ENCODE data around the gene LHFPL4. TPM values are rescaled to one million over a fixed set of nuclear protein-coding genes. Genes with fewer than 3 reads are reported as not detected.
"Not testable (repeated sequence)": the region's sequence is repeated elsewhere in the genome, so short reads cannot be mapped to it uniquely, and the experiment has no call there.

LHFPL4 gene
- polyA plus RNA-seq, 1 donor: 1.1 TPM

GRCh38 chr3:9501226-9501625 is 52.4 kb downstream of the LHFPL4 start:
- no peak overlapping the region for H3K4me3 ChIP-seq (ENCODE audit: low read length)
- no peaks in the 10 kb centered on the region for H3K4me1 ChIP-seq (ENCODE audit: control insufficient read depth, insufficient read depth, low read length)
- no peaks in the 10 kb centered on the region for H3K36me3 ChIP-seq (ENCODE audit: control insufficient read depth, insufficient read depth, low read length)
- no peak for DNase-seq
- H3K27ac ChIP-seq (ENCODE audit: low read length): no peak overlapping the region
- peaks cover 41% of the 10 kb centered on the region for H3K27me3 ChIP-seq (ENCODE audit: control insufficient read depth, insufficient read depth, low read length)
- WGBS (ENCODE audit: insufficient coverage, low lambda C conversion rate): 50% methylated on average over 2 of the region's 6 CpGs
- no peaks in the 10 kb centered on the region for H3K9me3 ChIP-seq (ENCODE audit: control insufficient read depth, low read depth, low read length)

- Histone ChIP-seq H3K4me3 (ENCODE audit: low read length) (no peak overlapping the region), H3K27me3 (ENCODE audit: control insufficient read depth, insufficient read depth, low read length) (peaks cover 39% of the 10 kb centered on the region), H3K36me3 (ENCODE audit: control insufficient read depth, insufficient read depth, low read length) (no peaks in the 10 kb centered on the region), H3K4me1 (ENCODE audit: control insufficient read depth, insufficient read depth, low read length) (no peaks in the 10 kb centered on the region), H3K9me3 (ENCODE audit: control insufficient read depth, low read depth, low read length) (no peaks in the 10 kb centered on the region), H3K27ac (ENCODE audit: low read length) (no peak overlapping the region)
- WGBS (ENCODE audit: insufficient coverage, low lambda C conversion rate): 0% methylated on average over 2 of the region's 39 CpGs
- DNase-seq: peak; percentile 41 to 44
These were observed 53.2 kb downstream of the LHFPL4 start for GRCh38 chr3:9500108-9501050.

- H3K9me3 ChIP-seq (ENCODE audit: control insufficient read depth, low read depth, low read length): no peaks in the 10 kb centered on the region
- no peak for DNase-seq
- H3K4me3 ChIP-seq (ENCODE audit: low read length): no peak overlapping the region
- peaks cover 39% of the 10 kb centered on the region for H3K27me3 ChIP-seq (ENCODE audit: control insufficient read depth, insufficient read depth, low read length)
- H3K36me3 ChIP-seq (ENCODE audit: control insufficient read depth, insufficient read depth, low read length): no peaks in the 10 kb centered on the region
- 11% methylated on average over 3 of the region's 19 CpGs for WGBS (ENCODE audit: insufficient coverage, low lambda C conversion rate)
- H3K27ac ChIP-seq (ENCODE audit: low read length): no peak overlapping the region
- H3K4me1 ChIP-seq (ENCODE audit: control insufficient read depth, insufficient read depth, low read length): no peaks in the 10 kb centered on the region
These were observed 54.0 kb downstream of the LHFPL4 start for GRCh38 chr3:9499455-9500107.

- no peak for DNase-seq
- H3K36me3 ChIP-seq (ENCODE audit: control insufficient read depth, insufficient read depth, low read length): no peaks in the 10 kb centered on the region
- H3K9me3 ChIP-seq (ENCODE audit: control insufficient read depth, low read depth, low read length): no peaks in the 10 kb centered on the region
- H3K27ac ChIP-seq (ENCODE audit: low read length): no peak overlapping the region
- no peak overlapping the region for H3K4me3 ChIP-seq (ENCODE audit: low read length)
- H3K4me1 ChIP-seq (ENCODE audit: control insufficient read depth, insufficient read depth, low read length): no peaks in the 10 kb centered on the region
- peaks cover 39% of the 10 kb centered on the region for H3K27me3 ChIP-seq (ENCODE audit: control insufficient read depth, insufficient read depth, low read length)
- no CpG with 5 or more reads among the region's 6 CpGs for WGBS (ENCODE audit: insufficient coverage, low lambda C conversion rate)
These were observed 54.8 kb downstream of the LHFPL4 start for GRCh38 chr3:9498781-9499180.

GRCh38 chr3:9497821-9498565 is 55.6 kb downstream of the LHFPL4 start:
- H3K4me3 ChIP-seq (ENCODE audit: low read length): no peak overlapping the region
- H3K27me3 ChIP-seq (ENCODE audit: control insufficient read depth, insufficient read depth, low read length): peaks cover 39% of the 10 kb centered on the region
- no peak overlapping the region for H3K27ac ChIP-seq (ENCODE audit: low read length)
- H3K4me1 ChIP-seq (ENCODE audit: control insufficient read depth, insufficient read depth, low read length): no peaks in the 10 kb centered on the region
- no peaks in the 10 kb centered on the region for H3K9me3 ChIP-seq (ENCODE audit: control insufficient read depth, low read depth, low read length)
- DNase-seq: no peak
- no CpG with 5 or more reads among the region's 8 CpGs for WGBS (ENCODE audit: insufficient coverage, low lambda C conversion rate)
- no peaks in the 10 kb centered on the region for H3K36me3 ChIP-seq (ENCODE audit: control insufficient read depth, insufficient read depth, low read length)

- Histone ChIP-seq H3K9me3 (ENCODE audit: control insufficient read depth, low read depth, low read length) (no peaks in the 10 kb centered on the region), H3K4me1 (ENCODE audit: control insufficient read depth, insufficient read depth, low read length) (no peaks in the 10 kb centered on the region), H3K4me3 (ENCODE audit: low read length) (no peak overlapping the region), H3K27ac (ENCODE audit: low read length) (no peak overlapping the region), H3K27me3 (ENCODE audit: control insufficient read depth, insufficient read depth, low read length) (peaks cover 36% of the 10 kb centered on the region), H3K36me3 (ENCODE audit: control insufficient read depth, insufficient read depth, low read length) (no peaks in the 10 kb centered on the region)
- DNase-seq: no peak
- 77% methylated on average over 6 of the region's 6 CpGs for WGBS (ENCODE audit: insufficient coverage, low lambda C conversion rate)
These were observed 56.7 kb downstream of the LHFPL4 start for GRCh38 chr3:9496893-9497292.

- 67% methylated on average over 5 of the region's 15 CpGs for WGBS (ENCODE audit: insufficient coverage, low lambda C conversion rate)
- H3K4me1 ChIP-seq (ENCODE audit: control insufficient read depth, insufficient read depth, low read length); H3K27me3 ChIP-seq (ENCODE audit: control insufficient read depth, insufficient read depth, low read length); H3K27ac ChIP-seq (ENCODE audit: low read length); H3K4me3 ChIP-seq (ENCODE audit: low read length); H3K36me3 ChIP-seq (ENCODE audit: control insufficient read depth, insufficient read depth, low read length); H3K9me3 ChIP-seq (ENCODE audit: control insufficient read depth, low read depth, low read length); DNase-seq: not testable (repeated sequence)
These were observed 59.6 kb downstream of the LHFPL4 start for GRCh38 chr3:9494036-9494435.

- 86% methylated on average over 1 of the region's 3 CpGs for WGBS (ENCODE audit: insufficient coverage, low lambda C conversion rate)
These were observed 62.1 kb downstream of the LHFPL4 start for GRCh38 chr3:9491506-9491905.

GRCh38 chr3:9485248-9485647 is 68.4 kb downstream of the LHFPL4 start:
- no CpG with 5 or more reads among the region's 1 CpG for WGBS (ENCODE audit: insufficient coverage, low lambda C conversion rate)
- Histone ChIP-seq H3K4me3 (ENCODE audit: low read length) (no peak overlapping the region), H3K27me3 (ENCODE audit: control insufficient read depth, insufficient read depth, low read length) (no peaks in the 10 kb centered on the region), H3K4me1 (ENCODE audit: control insufficient read depth, insufficient read depth, low read length) (no peaks in the 10 kb centered on the region), H3K27ac (ENCODE audit: low read length) (no peak overlapping the region), H3K36me3 (ENCODE audit: control insufficient read depth, insufficient read depth, low read length) (peaks cover 19% of the 10 kb centered on the region), H3K9me3 (ENCODE audit: control insufficient read depth, low read depth, low read length) (peaks cover 7% of the 10 kb centered on the region)
- no peak for DNase-seq

More at GRCh38 chr3:9491506-9491905, 62.1 kb downstream of the LHFPL4 start:
- Histone ChIP-seq H3K27me3 (ENCODE audit: control insufficient read depth, insufficient read depth, low read length) (no peaks in the 10 kb centered on the region), H3K4me1 (ENCODE audit: control insufficient read depth, insufficient read depth, low read length) (no peaks in the 10 kb centered on the region), H3K4me3 (ENCODE audit: low read length) (no peak overlapping the region), H3K36me3 (ENCODE audit: control insufficient read depth, insufficient read depth, low read length) (peaks cover 3% of the 10 kb centered on the region), H3K27ac (ENCODE audit: low read length) (no peak overlapping the region), H3K9me3 (ENCODE audit: control insufficient read depth, low read depth, low read length) (peaks cover 7% of the 10 kb centered on the region)
- no peak for DNase-seq

GRCh38 chr3:9480265-9480664 is 73.4 kb downstream of the LHFPL4 start:
- no peaks in the 10 kb centered on the region for H3K4me1 ChIP-seq (ENCODE audit: control insufficient read depth, insufficient read depth, low read length)
- 83% methylated on average over 1 of the region's 1 CpG for WGBS (ENCODE audit: insufficient coverage, low lambda C conversion rate)
- H3K27me3 ChIP-seq (ENCODE audit: control insufficient read depth, insufficient read depth, low read length): no peaks in the 10 kb centered on the region
- H3K27ac ChIP-seq (ENCODE audit: low read length): no peak overlapping the region
- H3K9me3 ChIP-seq (ENCODE audit: control insufficient read depth, low read depth, low read length): no peaks in the 10 kb centered on the region
- no peak overlapping the region for H3K4me3 ChIP-seq (ENCODE audit: low read length)
- H3K36me3 ChIP-seq (ENCODE audit: control insufficient read depth, insufficient read depth, low read length): peaks cover 56% of the 10 kb centered on the region
- DNase-seq: no peak
